C4-2B (cell line): ENCODE data around the gene CATSPER4.

ENCODE experiments used
- H3K27ac ChIP-seq: fragments of 450-650 bp; 2 replicates; pipeline ENCODE4 v1.5.1; 2017
- CTCF ChIP-seq: fragments of 450-650 bp; conservative IDR thresholded peaks from 2 replicates; pipeline ENCODE4 v1.5.1; 2017; ENCODE audit warnings: mild to moderate bottlenecking
- ZFX ChIP-seq: fragments of 450-650 bp; IDR thresholded peaks from 2 replicates; pipeline ENCODE4 v1.6.1; 2017

CATSPER4 gene

GRCh38 chr1:26190373-26190987 lies at the start of gene CATSPER4:
Gene CATSPER4, plus strand, starts transcription at chr1:26190602. Its CDS starts 26 bp downstream, at chr1:26190628.
- TF ChIP-seq CTCF = no peak
- TF ChIP-seq ZFX = no peak
- no peak within 1 kb of the TSS for H3K27ac ChIP-seq

GRCh38 chr1:26142159-26142558 lies 48.2 kb upstream of the CATSPER4 start:
- H3K27ac ChIP-seq = no peak overlapping the region

GRCh38 chr1:26145041-26145959 lies 45.1 kb upstream of the CATSPER4 start:
- no peak overlapping the region for H3K27ac ChIP-seq
- TF ChIP-seq CTCF (peak; percentile 66), ZFX (no peak)

More at GRCh38 chr1:26142159-26142558, 48.2 kb upstream of the CATSPER4 start:
- TF ChIP-seq ZFX (no peak), CTCF (no peak)

- TF ChIP-seq CTCF (no peak), ZFX (no peak)
- H3K27ac ChIP-seq = no peak overlapping the region
Observed at GRCh38 chr1:26145960-26146294, 44.5 kb upstream of the CATSPER4 start.

- no peak overlapping the region for H3K27ac ChIP-seq
- TF ChIP-seq CTCF (no peak), ZFX (no peak)
Observed at GRCh38 chr1:26148887-26149286, 41.5 kb upstream of the CATSPER4 start.

- H3K27ac ChIP-seq = no peak overlapping the region
- TF ChIP-seq ZFX = no peak
- no peak for TF ChIP-seq CTCF
Observed at GRCh38 chr1:26153966-26154532, 36.4 kb upstream of the CATSPER4 start.

- no peak for TF ChIP-seq ZFX
- no peak for TF ChIP-seq CTCF
- H3K27ac ChIP-seq = no peak overlapping the region
Observed at GRCh38 chr1:26154750-26155149, 35.7 kb upstream of the CATSPER4 start.
